Motor neuron (in vitro differentiated cells): ENCODE measurements around the gene RAB1A. TPM values are rescaled to one million over a fixed set of nuclear protein-coding genes. Genes with fewer than 3 reads are reported as not detected.
"Not testable (repeated sequence)": the region's sequence is repeated elsewhere in the genome, so short reads cannot be mapped to it uniquely, and the experiment has no call there.

Experiments used
- ATAC-seq, 8 experiments: fragments of 200-7000 bp; cut with Tn5 transposase; replicated peaks in 6 of 8; 2 replicates each; pipeline ENCODE4 v1.8.0; 2021; ENCODE audit warnings: mild to moderate bottlenecking in 8 of 8, moderate library complexity in 8 of 8
- H3K27ac ChIP-seq, 2 donors: fragments of 250-450 bp; sonication (Bioruptor Pico); 2 replicates each; pipeline ENCODE4 v1.9.0; 2021; ENCODE audit warnings: antibody characterized with exemption in 2 of 2, mild to moderate bottlenecking in 2 of 2, moderate library complexity in 1 of 2
- H3K4me1 ChIP-seq, 2 donors: fragments of 250-450 bp; sonication (Bioruptor Pico); replicated peaks in 1 of 2; 2 replicates each; pipeline ENCODE4 v1.6.1; 2021; ENCODE audit warnings: antibody characterized with exemption in 2 of 2, mild to moderate bottlenecking in 2 of 2, moderate library complexity in 1 of 2
- H3K4me3 ChIP-seq, 5 donors: fragments of 250-450 bp; sonication (Bioruptor Pico); 2 replicates each; pipeline ENCODE4 v1.9.0; 2021; ENCODE audit warnings: antibody characterized with exemption in 5 of 5, mild to moderate bottlenecking in 5 of 5, moderate library complexity in 4 of 5
- WGBS, 10 experiments: fragments of 450-650 bp; shearing (Covaris generic); methylation state at CpG; one replicate each; pipeline ENCODE4 v1.0.0; 2022; 5-methylcytosine and 5-hydroxymethylcytosine counted together
- in situ Hi-C, 9 experiments: fragments of 400-800 bp; cut with MboI; loops; one replicate each; pipeline ENCODE4 v1.15.0; 2021; ENCODE audit warnings: low sequenced_read_pairs in 9 of 9, low pct_unique_long_range_greater_than_20kb in 2 of 9; ENCODE audit not compliant: unreplicated experiment in 9 of 9
- total RNA-seq, 8 experiments: library from RNA; unstranded; fragments of 300-600 nt; gene quantifications; 2 replicates each; pipeline versions ENCODE4 v1.2.3 to v1.2.4, GENCODE V29; 2022

RAB1A gene
- 100 to 1,000 TPM in 5 of 8 experiments, 10 to 100 TPM in 3; 91.5 to 147 (median 107) TPM for total RNA-seq

- in situ Hi-C loops: no loop called here
- H3K4me3 ChIP-seq: peak within 1 kb of the TSS; percentile 55 to 96 (median 88)
- peak within 1 kb of the TSS; percentile 95 to 98 for H3K27ac ChIP-seq
- WGBS, 10 experiments: 0% methylated on average over 1 of the region's 76 CpGs; no CpG with 5 or more reads in 7 of the 10 experiments
- H3K4me1 ChIP-seq: peaks cover 7 to 12% of the 10 kb centered on the region in 2 donors
- peak; percentile 86 to 95 (median 95) for ATAC-seq
Measured at GRCh38 chr2:65129826-65130663, at the start of gene RAB1A. Gene RAB1A (minus strand): TSS chr2:65130106. CDS start chr2:65129915, 191 bp downstream.

GRCh38 chr2:65177751-65178442, 48.0 kb upstream of the RAB1A start:
- no peak overlapping the region for H3K27ac ChIP-seq
- no peaks in the 10 kb centered on the region for H3K4me1 ChIP-seq
- in situ Hi-C loops: loop anchor here in 1 of 9 experiments (25.0 kb wide), 1 partner anchor 266 kb away; no protein-coding TSS in a partner anchor
- no peak overlapping the region for H3K4me3 ChIP-seq
- ATAC-seq: peak in 4 of 8 experiments; percentile 23 to 96 (median 90)
- WGBS, 10 experiments: 18 to 80% (median 58%) methylated on average over 1 to 6 of the region's 8 CpGs; no CpG with 5 or more reads in 6 of the 10 experiments

- WGBS, 10 experiments: 52 to 96% (median 90%) methylated on average over 1 to 9 of the region's 23 CpGs; no CpG with 5 or more reads in 3 of the 10 experiments
Measured at GRCh38 chr2:65175894-65176530, 46.1 kb upstream of the RAB1A start.

GRCh38 chr2:65174031-65174430, 44.1 kb upstream of the RAB1A start:
- in situ Hi-C loops: loop anchor here in 1 of 9 experiments (25.0 kb wide), 1 partner anchor 262 kb away; no protein-coding TSS in a partner anchor
- not testable (repeated sequence) for H3K4me1 ChIP-seq, ATAC-seq, H3K27ac ChIP-seq, H3K4me3 ChIP-seq
- 43 to 100% (median 100%) methylated on average over 1 to 3 of the region's 3 CpGs; no CpG with 5 or more reads in 4 of the 10 experiments for WGBS, 10 experiments

More at GRCh38 chr2:65175894-65176530, 46.1 kb upstream of the RAB1A start:
- ATAC-seq: no peak
- no peak overlapping the region for H3K4me3 ChIP-seq
- H3K4me1 ChIP-seq: no peaks in the 10 kb centered on the region
- in situ Hi-C loops: loop anchor here in 1 of 9 experiments (25.0 kb wide), 1 partner anchor 264 kb away; no protein-coding TSS in a partner anchor
- H3K27ac ChIP-seq: no peak overlapping the region

- Histone ChIP-seq H3K27ac (no peak overlapping the region), H3K4me1 (no peaks in the 10 kb centered on the region), H3K4me3 (no peak overlapping the region)
- in situ Hi-C loops: loop anchor here in 1 of 9 experiments (25.0 kb wide), 1 partner anchor 261 kb away; no protein-coding TSS in a partner anchor
- WGBS, 10 experiments: 82 to 100% (median 92%) methylated on average over 2 to 10 of the region's 12 CpGs
- ATAC-seq: no peak
Measured at GRCh38 chr2:65172994-65173790, 43.3 kb upstream of the RAB1A start.

GRCh38 chr2:65170611-65171477, 40.9 kb upstream of the RAB1A start:
- in situ Hi-C loops: loop anchor here in 1 of 9 experiments (25.0 kb wide), 1 partner anchor 259 kb away; no protein-coding TSS in a partner anchor
- H3K27ac ChIP-seq, H3K4me3 ChIP-seq, H3K4me1 ChIP-seq, ATAC-seq: not testable (repeated sequence)
- 50 to 100% (median 78%) methylated on average over 1 to 11 of the region's 14 CpGs; no CpG with 5 or more reads in 1 of the 10 experiments for WGBS, 10 experiments

- no peak for ATAC-seq
- Histone ChIP-seq H3K27ac (no peak overlapping the region), H3K4me1 (peaks cover 1 to 3% of the 10 kb centered on the region in 2 donors), H3K4me3 (no peak overlapping the region)
- in situ Hi-C loops: loop anchor here in 1 of 9 experiments (25.0 kb wide), 1 partner anchor 257 kb away; no protein-coding TSS in a partner anchor
- 65 to 95% (median 83%) methylated on average over 2 to 4 of the region's 4 CpGs; no CpG with 5 or more reads in 1 of the 10 experiments for WGBS, 10 experiments
Measured at GRCh38 chr2:65169760-65170136, 39.8 kb upstream of the RAB1A start.

- H3K4me3 ChIP-seq: no peak overlapping the region
- WGBS, 10 experiments: 63 to 100% (median 82%) methylated on average over 1 to 4 of the region's 7 CpGs; no CpG with 5 or more reads in 1 of the 10 experiments
- in situ Hi-C loops: loop anchor here in 1 of 9 experiments (25.0 kb wide), 1 partner anchor 253 kb away; no protein-coding TSS in a partner anchor
- no peak overlapping the region for H3K27ac ChIP-seq
- peaks cover 7 to 11% of the 10 kb centered on the region in 2 donors for H3K4me1 ChIP-seq
- peak in 2 of 8 experiments; percentile 44 to 65 for ATAC-seq
Measured at GRCh38 chr2:65165558-65165957, 35.7 kb upstream of the RAB1A start.

- H3K4me3 ChIP-seq: no peak overlapping the region
- H3K27ac ChIP-seq: peak overlapping the region; percentile 13 to 37
- H3K4me1 ChIP-seq: peaks cover 7 to 11% of the 10 kb centered on the region in 2 donors
- peak in 5 of 8 experiments; percentile 49 to 87 (median 71) for ATAC-seq
- 0 to 70% (median 29%) methylated on average over 1 to 2 of the region's 2 CpGs; no CpG with 5 or more reads in 3 of the 10 experiments for WGBS, 10 experiments
- in situ Hi-C loops: loop anchor here in 1 of 9 experiments (25.0 kb wide), 1 partner anchor 252 kb away; no protein-coding TSS in a partner anchor
Measured at GRCh38 chr2:65164426-65164891, 34.6 kb upstream of the RAB1A start.

- WGBS, 10 experiments: 52 to 100% (median 83%) methylated on average over 3 to 9 of the region's 9 CpGs
- in situ Hi-C loops: loop anchor here in 1 of 9 experiments (25.0 kb wide), 1 partner anchor 249 kb away; no protein-coding TSS in a partner anchor
- Histone ChIP-seq H3K4me3 (no peak overlapping the region), H3K27ac (no peak overlapping the region), H3K4me1 (peaks cover 7 to 11% of the 10 kb centered on the region in 2 donors)
- ATAC-seq: no peak
Measured at GRCh38 chr2:65161551-65162100, 31.7 kb upstream of the RAB1A start.
